ENCODE data around the gene SH3TC2.

DNA sequence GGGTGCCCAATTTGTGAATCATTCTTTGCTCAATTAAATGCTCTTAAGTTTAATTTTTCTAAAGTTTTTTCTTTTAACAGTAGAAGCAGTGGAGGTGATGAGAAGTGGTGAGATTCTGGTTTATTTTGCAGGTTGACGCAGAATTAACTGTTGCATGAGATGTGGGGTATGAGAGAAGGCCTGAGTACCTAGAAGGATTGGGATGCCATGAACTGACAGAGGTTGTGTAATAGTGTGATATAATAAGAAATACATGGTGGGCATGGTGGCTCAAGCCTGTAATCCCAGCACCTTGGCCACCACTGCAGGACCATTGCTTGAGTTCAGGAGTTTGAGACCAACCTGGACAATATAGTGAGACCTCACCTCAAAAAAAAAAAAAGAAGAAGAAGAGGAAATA lies 8.4 kb upstream of the SH3TC2 start:
- no peak for TF ChIP-seq ZNF677 (tag by site-specific recombination; IDR thresholded peaks at IDR 0.05)
- no peak for TF ChIP-seq ZNF248 (tag by site-specific recombination; IDR thresholded peaks at IDR 0.05)
- no peak for TF ChIP-seq ZNF121 (tag by site-specific recombination; IDR thresholded peaks at IDR 0.05)
- no peak for TF ChIP-seq ZNF24 (tag by site-specific recombination; IDR thresholded peaks at IDR 0.05)
- no peak for TF ChIP-seq YY1 (tag by site-specific recombination; IDR thresholded peaks at IDR 0.05)
- no peak for TF ChIP-seq ZNF274 (IDR thresholded peaks at IDR 0.05; ENCODE audit: low read length)
- no peak for TF ChIP-seq ZNF274 (tag by site-specific recombination; IDR thresholded peaks at IDR 0.05; ENCODE audit: borderline replicate concordance)
- TF ChIP-seq, protein P1, sequence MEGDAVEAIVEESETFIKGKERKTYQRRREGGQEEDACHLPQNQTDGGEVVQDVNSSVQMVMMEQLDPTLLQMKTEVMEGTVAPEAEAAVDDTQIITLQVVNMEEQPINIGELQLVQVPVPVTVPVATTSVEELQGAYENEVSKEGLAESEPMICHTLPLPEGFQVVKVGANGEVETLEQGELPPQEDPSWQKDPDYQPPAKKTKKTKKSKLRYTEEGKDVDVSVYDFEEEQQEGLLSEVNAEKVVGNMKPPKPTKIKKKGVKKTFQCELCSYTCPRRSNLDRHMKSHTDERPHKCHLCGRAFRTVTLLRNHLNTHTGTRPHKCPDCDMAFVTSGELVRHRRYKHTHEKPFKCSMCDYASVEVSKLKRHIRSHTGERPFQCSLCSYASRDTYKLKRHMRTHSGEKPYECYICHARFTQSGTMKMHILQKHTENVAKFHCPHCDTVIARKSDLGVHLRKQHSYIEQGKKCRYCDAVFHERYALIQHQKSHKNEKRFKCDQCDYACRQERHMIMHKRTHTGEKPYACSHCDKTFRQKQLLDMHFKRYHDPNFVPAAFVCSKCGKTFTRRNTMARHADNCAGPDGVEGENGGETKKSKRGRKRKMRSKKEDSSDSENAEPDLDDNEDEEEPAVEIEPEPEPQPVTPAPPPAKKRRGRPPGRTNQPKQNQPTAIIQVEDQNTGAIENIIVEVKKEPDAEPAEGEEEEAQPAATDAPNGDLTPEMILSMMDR (tag by site-specific recombination; IDR thresholded peaks at IDR 0.05): no peak
- no peak for TF ChIP-seq ZNF138 (tag by site-specific recombination; IDR thresholded peaks at IDR 0.05; ENCODE audit: borderline replicate concordance)

All from HEK293 (cell line).